NCI-H460 (cell line): Measurements from ENCODE around the gene NPTN. TPM values are rescaled to one million over a fixed set of nuclear protein-coding genes. Genes with fewer than 3 reads are reported as not detected.

Experiments
- DNase-seq: peaks from one replicate; pipeline ENCODE4 v3.0.0-alpha.2; 2016; ENCODE audit warnings: low read depth; ENCODE audit errors: extremely low read depth
- total RNA-seq: library from RNA; depleted of rRNA; stranded (reverse); fragments of >200 nt; shearing (Covaris generic); gene quantifications from 2 replicates; pipeline ENCODE4 v1.2.3, GENCODE V29; 2014

NPTN gene
- total RNA-seq, 1 experiment from 2014 or later = 59.7 TPM

DNA sequence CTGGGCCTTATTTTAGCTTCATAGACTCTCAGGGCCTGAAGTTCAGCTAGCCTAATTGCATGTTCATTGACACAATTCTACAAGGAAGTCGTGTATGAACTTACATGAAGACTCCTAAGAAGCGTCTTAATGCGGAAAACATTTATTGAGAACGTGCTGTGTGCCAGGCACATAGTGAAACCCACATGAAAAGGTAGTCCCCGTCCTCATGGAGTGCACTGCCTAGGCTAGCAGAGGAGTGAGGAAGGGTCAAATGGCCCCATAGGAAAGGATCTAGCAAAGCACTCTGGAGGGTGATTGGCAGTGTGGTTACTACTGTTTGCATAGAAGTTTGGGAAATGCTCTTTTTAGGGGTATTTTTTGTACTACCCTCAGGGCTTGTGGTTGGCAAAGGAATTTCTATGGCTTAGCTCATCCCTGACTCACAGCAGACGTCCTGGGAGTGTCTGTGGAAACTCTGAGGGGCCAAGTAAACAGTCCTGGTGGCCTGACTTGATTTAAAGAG lies 854 bp upstream of the NPTN start:
- DNase-seq = peak; percentile 19

DNA sequence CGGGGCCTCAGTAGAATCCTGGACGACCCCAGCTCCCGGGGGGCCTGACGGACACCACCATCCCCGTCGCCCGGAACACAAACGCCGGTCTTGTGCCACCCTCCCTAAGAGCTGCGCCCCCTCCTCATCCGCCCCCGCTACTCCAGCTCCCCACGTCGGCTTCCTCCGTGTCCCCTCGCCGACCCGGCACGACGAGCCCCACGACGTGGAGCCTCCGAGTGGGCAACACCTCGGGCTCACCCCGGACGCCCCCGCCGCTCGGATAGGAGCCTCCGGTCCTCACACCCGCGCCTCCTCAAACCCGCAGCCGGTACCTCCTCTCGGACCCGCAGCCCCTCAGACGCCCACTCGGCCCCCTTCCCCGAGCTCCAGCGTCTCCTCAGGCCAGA lies 525 bp downstream of the NPTN start:
- DNase-seq = no peak

DNA sequence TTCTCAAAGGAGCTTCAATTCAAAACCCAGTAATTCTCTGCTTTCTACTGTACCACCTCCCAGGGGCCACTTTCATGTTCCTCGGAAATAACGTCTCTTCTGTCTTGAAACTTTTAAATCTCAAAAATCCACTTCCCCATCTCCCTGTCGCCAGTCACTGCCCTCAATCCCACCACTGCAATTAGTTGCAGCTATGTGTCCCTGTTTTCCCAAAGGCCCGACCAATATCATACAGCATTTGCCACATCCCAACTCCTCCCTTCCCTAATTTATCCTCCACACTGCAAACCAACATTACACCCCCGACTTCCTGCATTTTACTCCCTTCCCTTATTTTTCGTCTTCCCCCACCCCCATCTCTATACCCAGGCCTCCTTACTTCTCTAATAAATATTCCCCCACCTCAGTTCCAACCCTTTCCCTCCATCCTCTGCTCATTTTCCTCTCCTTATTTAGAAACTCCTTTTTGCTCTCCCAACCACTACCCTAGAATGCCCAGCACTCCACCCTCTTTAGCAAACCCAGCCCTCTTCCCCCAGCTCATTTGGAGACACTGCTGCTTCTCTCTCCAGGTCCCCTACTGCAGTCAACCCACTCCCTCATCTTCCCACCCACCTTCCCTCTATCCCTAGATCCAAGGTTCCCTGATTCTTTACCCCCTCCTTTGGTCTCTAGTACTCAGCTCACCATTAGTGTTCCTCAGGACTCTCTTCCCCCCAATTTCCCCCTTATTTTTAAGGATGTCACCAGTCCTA lies 1.1 kb downstream of the NPTN start:
- no peak for DNase-seq

DNA sequence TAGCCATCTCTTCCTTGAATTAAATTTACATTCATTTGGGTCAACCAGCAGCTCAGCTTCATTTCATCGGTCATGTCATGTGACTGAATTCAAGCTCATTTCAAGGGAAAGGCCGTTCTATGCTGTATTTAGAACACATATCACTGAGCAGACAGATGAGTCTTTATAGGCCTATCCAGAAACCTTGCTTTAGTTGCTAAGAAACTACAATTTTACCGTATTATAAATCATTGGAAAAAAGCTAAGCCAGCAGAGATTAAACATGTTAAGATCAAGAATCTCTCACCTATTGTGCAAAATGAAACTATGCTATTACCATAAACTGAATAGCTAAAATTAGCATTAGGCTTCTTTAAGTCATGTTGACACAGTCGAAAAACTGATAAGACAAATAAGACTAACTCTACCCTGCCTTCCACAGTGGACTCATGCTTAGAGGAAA lies 2.2 kb downstream of the NPTN start:
- no peak for DNase-seq

DNA sequence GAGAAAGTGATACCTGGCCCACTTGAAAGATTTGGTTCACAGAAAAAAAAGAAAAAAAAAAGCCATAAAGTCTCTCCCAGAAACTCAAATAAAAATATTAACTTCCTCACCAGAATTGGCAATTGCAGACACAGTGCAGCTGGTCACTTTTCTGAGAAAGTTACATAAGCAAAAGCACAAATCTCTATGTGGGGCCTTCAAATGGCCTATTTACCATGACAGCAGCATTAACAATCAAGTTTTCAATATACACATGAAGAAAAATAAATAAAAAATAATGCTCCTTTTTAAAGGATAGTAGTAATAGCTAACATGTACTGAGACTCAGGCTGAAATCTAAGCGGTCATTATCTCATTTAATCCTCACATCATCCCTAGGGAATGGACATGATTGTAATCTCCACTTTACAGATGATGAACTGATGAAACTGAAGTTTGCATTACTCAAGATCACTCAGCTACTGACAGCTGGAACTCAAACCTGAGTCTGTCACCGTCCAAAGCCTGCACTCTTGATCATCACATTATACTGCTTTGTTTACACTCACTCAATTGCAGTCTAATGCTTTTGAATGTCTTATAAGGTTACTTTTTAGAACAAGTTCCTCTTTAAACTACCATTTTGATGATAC lies 3.3 kb downstream of the NPTN start:
- no peak for DNase-seq

DNA sequence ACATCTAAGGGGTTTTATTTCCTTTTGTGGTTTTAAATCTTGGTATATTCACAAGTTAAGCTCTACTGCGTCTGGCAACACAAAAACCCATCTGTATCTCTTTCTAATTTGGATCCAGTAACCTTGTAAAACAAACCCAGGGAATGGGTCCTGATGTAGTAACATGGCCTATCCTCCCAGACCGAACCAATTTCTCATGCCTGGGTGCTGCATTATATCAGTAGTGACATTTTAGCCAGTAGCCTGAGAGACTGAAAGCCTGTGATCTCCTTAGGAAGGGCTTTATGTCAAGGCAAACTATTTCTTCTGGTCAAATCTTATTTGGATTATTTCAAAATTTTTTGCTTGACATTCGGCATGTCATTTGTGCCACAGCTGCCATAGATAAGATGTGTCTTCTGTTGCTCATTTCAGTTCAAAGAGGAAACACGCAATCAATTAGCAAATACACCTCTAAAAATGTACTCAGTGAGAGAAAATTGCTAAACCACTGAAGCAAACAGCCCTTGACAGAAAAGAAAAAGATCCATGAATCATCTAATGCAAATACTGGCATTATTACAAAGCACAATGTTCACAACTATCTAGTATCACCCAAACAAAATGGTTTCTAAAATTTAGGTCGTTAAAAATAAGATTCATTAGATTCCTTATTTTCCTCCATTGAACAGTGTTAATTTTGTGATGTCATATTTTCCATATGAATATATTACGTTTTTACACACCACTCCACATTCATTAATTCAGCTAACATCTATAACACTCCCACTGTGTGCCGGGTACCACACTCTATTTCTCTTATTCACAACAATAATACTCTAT lies 4.0 kb downstream of the NPTN start:
- DNase-seq = no peak

DNA sequence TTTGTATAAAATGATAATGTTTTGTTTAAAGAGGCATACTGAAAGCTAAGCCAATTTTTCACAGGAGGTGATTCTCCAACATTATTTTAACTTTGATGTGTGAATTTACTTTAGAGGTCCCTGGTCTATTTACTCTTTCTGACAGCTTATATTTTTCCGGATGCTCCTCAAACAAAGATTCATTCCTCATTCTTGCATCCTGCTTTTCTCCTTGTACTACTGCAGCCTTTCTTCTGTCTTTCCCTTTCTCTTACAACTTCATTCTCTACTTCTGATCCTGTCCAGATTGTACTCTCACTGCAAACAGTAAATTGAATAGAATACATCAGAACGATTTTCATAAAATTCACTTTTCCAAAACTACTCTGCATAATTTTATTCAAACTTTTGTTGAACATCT lies 5.1 kb downstream of the NPTN start:
- DNase-seq = no peak

DNA sequence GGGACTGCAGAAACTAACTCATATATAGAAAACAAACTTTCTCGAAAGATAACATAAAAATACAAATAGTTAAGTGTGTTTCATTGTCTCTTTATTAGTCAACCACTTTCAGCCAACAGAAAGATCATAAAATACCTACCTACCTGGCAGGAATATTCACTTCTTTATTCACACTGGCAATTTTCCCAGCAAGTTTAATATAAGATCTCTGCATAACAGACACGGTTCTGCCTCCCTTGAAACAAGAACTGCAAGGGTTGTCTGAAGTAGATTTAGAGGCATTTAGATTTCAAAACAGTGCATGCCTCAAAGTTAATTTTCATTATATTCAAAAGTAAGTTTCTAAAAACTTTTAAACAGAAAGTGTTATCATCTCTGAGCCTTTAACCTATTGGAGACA lies 7.1 kb downstream of the NPTN start:
- no peak for DNase-seq

DNA sequence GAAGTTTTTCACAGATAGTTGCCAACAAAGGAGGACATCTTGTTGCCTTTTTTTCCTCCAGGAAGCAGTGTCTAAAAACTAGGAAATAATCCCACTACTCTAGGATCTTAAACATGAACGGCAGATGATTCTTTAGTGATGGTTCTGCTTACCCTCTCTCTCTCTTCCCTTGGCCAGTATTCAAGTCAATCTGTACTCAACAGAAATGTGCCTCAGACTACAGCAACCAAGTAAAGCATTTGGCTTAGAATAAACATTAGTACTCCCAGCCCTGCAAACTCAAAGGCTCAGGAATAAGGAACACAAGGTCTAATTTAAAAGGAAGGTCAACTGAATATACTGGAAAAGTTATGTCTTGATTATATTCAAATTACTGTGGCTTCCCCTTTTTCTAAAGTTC lies 8.7 kb downstream of the NPTN start:
- no peak for DNase-seq

DNA sequence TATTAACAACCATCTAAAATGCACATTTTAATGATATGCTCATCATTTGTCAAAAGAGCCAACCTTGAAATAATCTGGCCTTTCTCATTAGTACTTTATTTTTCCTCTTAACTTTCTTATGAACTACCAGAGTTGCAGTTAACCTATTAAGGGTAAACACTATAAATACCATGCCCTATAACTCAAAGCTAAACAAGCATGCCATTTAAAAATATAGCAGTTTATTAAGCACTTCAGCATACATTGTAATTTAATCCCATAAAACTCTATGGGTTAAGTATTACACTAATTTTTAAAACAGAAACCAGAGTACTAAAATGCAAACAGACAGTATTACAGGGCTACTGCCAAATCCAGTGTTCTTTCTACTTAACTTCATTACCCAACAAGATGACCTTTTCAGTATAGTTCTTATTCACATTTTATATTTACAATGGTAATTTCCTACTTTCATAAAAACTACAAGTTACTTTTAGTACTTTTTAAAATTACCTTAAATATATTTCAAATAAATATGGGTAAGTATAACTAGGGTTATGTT lies 11.8 kb downstream of the NPTN start:
- no peak for DNase-seq

DNA sequence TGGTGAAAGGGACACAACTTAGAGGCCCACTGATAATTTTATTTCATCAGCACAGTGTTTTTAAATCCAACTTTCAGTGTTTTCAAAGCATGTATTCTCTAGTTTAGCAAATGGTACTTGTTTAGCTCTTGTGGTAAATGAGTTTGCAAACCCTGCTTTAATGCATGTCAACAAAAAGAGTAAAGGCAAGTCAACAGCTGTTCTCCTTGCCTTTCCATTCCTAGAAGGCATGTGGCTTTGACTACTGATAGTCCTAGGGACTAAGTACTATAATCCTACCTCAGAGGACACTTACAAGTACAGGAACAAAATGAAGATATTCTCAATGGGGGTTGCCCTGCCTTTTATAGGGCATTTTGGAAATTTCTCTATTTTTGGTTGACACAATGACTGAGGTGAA lies 13.1 kb downstream of the NPTN start:
- no peak for DNase-seq

DNA sequence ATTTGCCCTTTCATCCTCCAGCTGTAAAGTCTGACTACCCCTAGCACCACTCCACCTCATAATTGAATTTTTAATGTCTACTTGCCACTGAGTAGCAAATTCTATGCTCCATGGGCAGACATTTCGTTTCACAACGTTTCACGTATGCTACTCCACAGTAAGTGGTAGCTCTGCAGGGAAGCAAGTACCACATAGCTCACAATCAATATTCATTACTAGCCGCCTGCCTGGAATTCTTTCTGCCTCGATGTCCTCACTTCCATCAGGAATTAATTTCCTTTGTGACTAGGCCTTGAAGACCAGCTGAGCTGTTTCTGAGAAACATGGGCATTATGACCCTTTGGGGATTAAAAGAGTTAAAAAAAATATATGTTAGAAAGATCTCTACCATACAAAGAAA lies 15.3 kb downstream of the NPTN start:
- no peak for DNase-seq

DNA sequence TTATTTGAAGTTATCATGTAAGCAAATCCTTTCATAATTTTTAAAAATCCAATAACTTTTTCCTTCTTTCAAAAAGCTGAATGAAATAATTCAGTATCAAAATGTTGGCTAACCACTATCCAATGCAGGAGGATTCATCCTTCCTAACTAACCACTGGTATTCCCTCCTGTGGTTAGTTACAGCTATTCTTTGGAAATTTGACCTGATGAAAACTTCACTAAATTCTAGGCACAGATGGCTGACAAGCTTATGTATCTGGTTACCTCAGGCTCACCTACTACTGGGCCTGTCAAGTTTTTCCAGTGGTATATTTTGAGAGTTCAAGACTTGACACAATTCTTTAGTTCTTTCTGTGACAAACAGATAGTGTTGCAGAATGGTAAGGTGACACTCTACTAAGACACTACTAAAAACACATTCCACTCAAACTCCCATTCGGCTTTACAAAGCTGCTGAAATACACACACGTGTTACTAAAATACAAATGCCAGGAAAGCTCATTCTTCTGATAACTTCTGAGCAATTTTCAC lies 15.8 kb downstream of the NPTN start:
- DNase-seq = no peak

DNA sequence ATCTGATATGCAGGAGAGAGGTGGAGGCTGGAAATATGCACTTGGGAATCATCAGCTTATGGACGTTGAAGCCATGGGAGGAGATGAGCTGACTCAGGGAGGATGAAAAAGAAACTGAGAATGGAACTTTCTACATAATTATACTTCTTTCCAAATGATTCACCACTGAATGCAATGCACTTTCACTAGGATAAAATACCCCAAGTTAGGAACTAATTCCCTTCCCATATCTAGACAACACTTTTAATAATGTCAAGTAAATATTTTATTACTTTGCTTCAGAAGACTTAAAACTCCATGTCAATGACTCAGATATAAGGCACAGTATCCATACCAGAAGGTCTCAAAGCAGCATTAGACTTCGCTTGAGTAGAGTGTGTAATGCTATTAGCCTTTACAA lies 24.2 kb downstream of the NPTN start:
- DNase-seq = no peak

DNA sequence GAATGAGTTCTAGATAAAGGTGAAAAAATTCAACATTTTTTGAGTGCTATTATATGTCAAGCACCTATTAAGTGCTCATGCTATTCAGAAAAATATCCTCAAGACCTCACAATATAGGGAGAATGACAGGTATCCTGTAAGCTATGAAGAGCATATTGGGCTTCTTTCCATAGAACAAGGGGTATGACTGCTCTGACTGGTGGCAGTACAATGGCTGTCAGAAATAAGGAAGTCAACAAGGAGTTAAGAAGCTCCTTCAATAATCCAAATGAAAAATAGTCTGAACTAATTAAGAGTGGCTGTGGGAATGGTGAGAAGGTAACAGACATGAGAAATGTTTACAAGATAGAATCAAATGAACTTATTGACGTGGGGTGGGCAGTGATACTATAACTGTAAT lies 24.7 kb downstream of the NPTN start:
- no peak for DNase-seq

DNA sequence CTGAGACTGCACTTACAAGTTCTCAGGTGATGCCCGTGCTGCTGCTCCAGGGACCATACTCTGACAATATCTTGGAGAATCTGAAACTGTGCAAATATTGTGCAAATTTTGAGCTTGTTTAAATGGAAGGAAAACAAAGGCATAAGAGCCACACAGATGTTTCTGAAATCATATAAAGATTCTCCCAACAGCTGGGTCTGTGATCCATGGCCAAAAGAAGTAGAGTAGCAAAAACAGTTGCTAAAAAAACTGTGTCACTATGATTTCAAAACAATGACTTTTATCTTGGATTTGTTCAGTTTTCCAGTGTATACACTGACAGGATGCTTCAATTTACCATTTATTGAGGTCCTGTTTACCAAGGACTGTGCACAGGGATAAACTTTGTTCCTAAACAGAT lies 25.3 kb downstream of the NPTN start:
- no peak for DNase-seq

DNA sequence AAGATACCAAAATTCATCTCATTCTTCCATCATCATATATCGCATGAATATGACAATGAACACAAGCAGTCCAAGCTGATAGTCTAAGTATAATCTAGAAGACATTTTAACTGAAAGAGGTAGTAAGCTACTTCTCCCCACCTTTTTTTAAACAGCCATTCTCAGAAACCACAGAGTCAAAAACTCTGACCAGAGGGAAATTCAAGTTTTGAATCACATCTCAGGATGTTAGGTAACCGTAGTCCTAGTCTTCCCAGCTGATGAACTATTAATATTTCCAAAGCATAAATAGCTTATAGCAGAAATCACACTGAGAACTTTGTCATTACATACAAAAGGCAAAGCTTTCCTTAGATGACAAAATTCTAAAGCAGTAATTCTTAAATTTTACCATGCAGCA lies 25.8 kb downstream of the NPTN start:
- no peak for DNase-seq

DNA sequence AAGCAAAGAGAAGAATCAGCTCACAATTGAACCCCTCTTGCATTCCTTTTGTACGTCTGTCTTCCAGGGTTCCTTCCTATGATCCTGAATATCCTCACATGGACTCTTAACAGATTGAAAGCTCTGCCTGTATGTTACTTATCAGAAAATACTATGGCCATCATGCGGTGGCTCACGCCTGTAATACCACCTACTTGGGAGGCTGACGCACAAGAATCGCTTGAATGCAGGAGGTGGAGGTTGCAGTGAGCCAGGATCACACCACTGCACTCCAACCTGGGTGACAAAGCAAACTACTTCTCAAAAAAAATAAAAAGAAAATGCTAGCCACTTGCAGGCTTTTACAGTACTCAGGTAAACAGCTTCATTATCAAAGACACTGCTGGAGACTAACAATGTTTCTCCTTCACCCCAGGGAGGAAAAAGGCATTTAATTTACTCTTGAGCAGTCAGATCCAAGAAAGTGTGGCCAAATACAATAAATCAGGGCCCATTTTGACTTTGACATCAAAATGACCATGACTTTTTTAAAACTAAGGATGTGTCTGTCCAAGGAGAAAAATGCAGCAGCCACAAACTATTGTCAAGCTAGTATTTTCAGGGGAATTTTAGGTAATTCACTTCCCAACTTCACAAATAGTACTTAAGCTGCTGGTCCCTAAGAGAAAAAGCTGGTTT lies 27.3 kb downstream of the NPTN start:
- DNase-seq = no peak

DNA sequence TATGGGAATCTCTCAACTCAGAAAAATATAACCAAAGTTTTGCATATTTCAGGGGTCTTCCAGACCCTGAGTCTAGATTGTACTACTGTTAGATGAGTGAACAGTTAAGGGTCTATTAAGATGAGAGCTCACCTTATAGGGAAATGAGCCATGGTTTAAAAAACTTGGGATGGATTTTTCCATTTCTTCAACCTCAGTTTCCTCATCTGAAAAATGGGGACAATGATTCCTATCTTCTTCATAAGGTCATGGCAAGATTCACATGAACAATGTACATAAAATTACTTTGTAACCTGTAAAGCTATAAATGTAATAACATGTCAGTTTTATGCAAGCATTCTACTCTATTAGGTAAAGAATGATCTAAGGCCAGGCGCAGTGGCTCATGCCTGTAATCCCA lies 28.7 kb downstream of the NPTN start:
- DNase-seq = no peak

DNA sequence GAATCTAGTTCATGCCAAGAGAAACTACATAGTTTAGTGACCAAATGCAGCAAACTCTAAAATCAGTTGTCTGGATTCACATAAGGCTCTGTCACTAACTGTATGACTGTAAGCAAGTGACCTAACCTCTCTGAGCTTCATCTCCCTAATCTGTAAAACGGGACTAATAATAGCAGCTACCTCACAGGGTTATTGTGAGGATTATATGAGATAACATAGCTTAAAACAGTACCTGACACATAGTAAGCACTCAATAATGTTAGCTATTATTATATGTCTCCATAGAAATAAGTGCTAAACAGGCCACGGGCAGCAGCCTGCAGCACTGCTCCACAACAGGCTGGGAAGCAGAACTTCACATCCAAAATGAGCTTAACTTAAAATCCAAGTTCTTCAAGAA lies 30.2 kb downstream of the NPTN start:
- no peak for DNase-seq
